ENCODE data around the gene RALGAPA2. TPM values are rescaled to one million over a fixed set of nuclear protein-coding genes. Genes with fewer than 3 reads are reported as not detected.

The RALGAPA2 gene
- total and polyA plus RNA-seq, 9 donors = 8.4 to 31.7 (median 19.9) TPM

DNA sequence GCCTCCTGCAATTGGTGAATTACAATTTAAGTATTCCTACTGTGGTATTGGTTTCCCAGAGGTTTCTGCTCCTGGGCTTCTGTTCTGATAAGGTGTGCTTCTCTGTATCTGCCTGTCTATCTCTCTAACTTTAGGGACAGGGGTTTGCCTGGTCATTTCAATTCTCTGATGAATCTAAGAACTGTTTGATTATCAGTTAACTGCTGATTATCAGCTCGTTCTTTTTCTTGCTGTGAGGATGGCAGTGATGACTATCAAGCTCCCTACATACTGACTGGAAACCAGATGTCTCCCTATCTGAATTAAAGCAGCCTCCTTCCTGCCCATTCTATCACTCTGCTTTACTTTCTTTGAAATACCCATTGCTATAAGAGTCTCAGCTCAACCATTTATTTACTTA lies 224.1 kb downstream of the RALGAPA2 start:
- intact Hi-C loops (cut with DNase I) = loop anchor here in 1 of 4 donors (10.0 kb wide), 1 partner anchor 64 kb away; no protein-coding TSS in a partner anchor
- Histone ChIP-seq H3K36me3 (no peaks in the 10 kb centered on the region), H3K4me3 (no peak overlapping the region), H3K4me1 (ENCODE audit: insufficient read depth) (no peaks in the 10 kb centered on the region), H3K27ac (no peak overlapping the region), H3K27me3 (no peaks in the 10 kb centered on the region), H3K9me3 (no peaks in the 10 kb centered on the region)
- 79 to 83% (median 81%) methylated on average over 1 of the region's 1 CpG for WGBS, 3 donors
- TF ChIP-seq, protein P1, sequence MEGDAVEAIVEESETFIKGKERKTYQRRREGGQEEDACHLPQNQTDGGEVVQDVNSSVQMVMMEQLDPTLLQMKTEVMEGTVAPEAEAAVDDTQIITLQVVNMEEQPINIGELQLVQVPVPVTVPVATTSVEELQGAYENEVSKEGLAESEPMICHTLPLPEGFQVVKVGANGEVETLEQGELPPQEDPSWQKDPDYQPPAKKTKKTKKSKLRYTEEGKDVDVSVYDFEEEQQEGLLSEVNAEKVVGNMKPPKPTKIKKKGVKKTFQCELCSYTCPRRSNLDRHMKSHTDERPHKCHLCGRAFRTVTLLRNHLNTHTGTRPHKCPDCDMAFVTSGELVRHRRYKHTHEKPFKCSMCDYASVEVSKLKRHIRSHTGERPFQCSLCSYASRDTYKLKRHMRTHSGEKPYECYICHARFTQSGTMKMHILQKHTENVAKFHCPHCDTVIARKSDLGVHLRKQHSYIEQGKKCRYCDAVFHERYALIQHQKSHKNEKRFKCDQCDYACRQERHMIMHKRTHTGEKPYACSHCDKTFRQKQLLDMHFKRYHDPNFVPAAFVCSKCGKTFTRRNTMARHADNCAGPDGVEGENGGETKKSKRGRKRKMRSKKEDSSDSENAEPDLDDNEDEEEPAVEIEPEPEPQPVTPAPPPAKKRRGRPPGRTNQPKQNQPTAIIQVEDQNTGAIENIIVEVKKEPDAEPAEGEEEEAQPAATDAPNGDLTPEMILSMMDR (IDR thresholded peaks at IDR 0.05) = no peak
- TF ChIP-seq EP300 (IDR thresholded peaks at IDR 0.05) (no peak), POLR2A (IDR thresholded peaks at IDR 0.05) (no peak)
- DNase-seq = no peak

DNA sequence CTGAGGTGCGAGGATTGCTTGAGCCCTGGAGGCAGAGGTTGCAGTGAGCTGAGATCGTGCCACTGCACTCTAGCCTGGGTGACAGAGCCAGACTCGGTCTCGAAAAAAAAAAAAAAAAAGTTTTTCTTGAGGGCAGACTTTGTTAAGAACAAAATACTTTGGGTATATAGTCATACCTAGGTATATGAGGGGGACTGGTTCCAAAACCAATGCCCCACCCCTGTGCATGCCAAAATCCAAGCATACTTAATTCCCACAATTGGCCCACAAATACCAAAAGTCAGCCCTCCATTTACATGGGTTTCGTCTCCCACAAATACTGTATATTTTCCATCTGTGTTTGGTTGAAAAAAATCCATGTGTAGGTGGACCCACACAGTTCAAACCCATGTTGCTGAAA lies 224.6 kb downstream of the RALGAPA2 start:
- Histone ChIP-seq H3K27ac (no peak overlapping the region), H3K27me3 (no peaks in the 10 kb centered on the region), H3K9me3 (no peaks in the 10 kb centered on the region), H3K4me1 (ENCODE audit: insufficient read depth) (no peaks in the 10 kb centered on the region), H3K4me3 (no peak overlapping the region), H3K36me3 (no peaks in the 10 kb centered on the region)
- no peak for DNase-seq
- 95 to 97% (median 96%) methylated on average over 5 of the region's 5 CpGs for WGBS, 3 donors
- no peak for TF ChIP-seq EP300 (IDR thresholded peaks at IDR 0.05)
- TF ChIP-seq, protein P1 (IDR thresholded peaks at IDR 0.05) = no peak
- no peak for TF ChIP-seq POLR2A (IDR thresholded peaks at IDR 0.05)
- intact Hi-C loops (cut with DNase I) = loop anchor here in 1 of 4 donors (10.0 kb wide), 1 partner anchor 63 kb away; no protein-coding TSS in a partner anchor

DNA sequence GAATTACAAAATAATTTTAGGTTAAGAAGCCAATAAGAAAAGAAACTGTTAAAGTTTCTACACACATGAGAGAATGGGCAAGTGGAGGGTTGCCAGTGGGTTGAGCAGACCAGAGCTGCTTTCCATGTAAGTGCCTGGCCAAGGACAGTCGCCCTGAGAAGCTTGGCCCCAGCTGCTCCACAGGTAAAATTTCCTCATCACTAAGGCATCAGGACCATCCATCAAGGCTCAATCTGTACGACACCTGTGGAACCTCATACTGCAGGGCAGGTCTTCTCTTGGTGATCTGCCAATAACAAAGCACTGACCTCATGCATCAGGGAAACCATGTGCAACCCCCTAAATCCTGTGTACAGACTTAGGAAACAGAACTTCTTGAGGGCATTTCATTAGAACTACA lies 229.1 kb downstream of the RALGAPA2 start:
- Histone ChIP-seq H3K27me3 (no peaks in the 10 kb centered on the region), H3K36me3 (no peaks in the 10 kb centered on the region), H3K4me3 (no peak overlapping the region), H3K9me3 (no peaks in the 10 kb centered on the region), H3K27ac (no peak overlapping the region), H3K4me1 (ENCODE audit: insufficient read depth) (no peaks in the 10 kb centered on the region)
- intact Hi-C loops (cut with DNase I) = loop anchor here in 1 of 4 donors (10.0 kb wide), 1 partner anchor 59 kb away; no protein-coding TSS in a partner anchor
- no peak for DNase-seq
- no peak for TF ChIP-seq POLR2A (IDR thresholded peaks at IDR 0.05)
- TF ChIP-seq, protein P1 (IDR thresholded peaks at IDR 0.05) = no peak
- TF ChIP-seq EP300 (IDR thresholded peaks at IDR 0.05) = no peak
- WGBS, 3 donors = 89 to 96% (median 95%) methylated on average over 2 of the region's 2 CpGs

DNA sequence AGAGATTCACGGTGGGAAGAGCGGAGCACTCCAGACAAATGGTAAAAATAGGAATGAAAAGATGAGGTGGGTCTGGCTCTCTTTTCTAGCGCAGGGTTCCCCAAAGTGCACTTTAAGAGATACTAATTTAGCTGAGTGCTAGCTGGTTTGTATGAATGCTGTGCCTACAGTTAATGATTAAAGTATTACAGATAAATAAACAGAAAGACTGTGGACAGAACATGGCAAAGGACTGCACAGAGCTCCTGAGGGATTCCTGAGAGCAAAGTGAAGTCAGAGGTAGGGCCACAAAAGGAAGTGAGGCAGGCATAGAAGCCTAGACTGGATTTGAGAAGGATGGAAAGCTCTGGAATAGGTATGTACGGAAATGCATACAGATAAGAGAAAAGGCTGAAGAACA lies 230.0 kb downstream of the RALGAPA2 start:
- WGBS, 3 donors = 91 to 96% (median 92%) methylated on average over 4 of the region's 4 CpGs
- Histone ChIP-seq H3K4me3 (no peak overlapping the region), H3K4me1 (ENCODE audit: insufficient read depth) (no peaks in the 10 kb centered on the region), H3K27ac (no peak overlapping the region), H3K36me3 (no peaks in the 10 kb centered on the region), H3K27me3 (no peaks in the 10 kb centered on the region), H3K9me3 (no peaks in the 10 kb centered on the region)
- no peak for TF ChIP-seq POLR2A (IDR thresholded peaks at IDR 0.05)
- no peak for TF ChIP-seq EP300 (IDR thresholded peaks at IDR 0.05)
- TF ChIP-seq, protein P1 (IDR thresholded peaks at IDR 0.05) = no peak
- DNase-seq = no peak
- intact Hi-C loops (cut with DNase I) = loop anchor here in 1 of 4 donors (10.0 kb wide), 1 partner anchor 58 kb away; no protein-coding TSS in a partner anchor

Measured in ovary (tissue), 9 donors.